Fibroblast of lung (primary cell): ENCODE measurements around the gene ILF2.

Experiments
- CTCF ChIP-seq, 2 donors: IDR thresholded peaks in 1 of 2; conservative IDR thresholded peaks in 1 of 2; 1 replicate in 1 of 2; 2 replicates in 1 of 2; pipeline ENCODE4 v1.5.1; 2011 to 2012; ENCODE audit warnings: low read length in 2 of 2, control low read depth in 1 of 2, inconsistent platforms in 1 of 2, low read depth in 1 of 2, mild to moderate bottlenecking in 1 of 2
- EZH2 ChIP-seq: IDR thresholded peaks from 2 replicates; pipeline ENCODE4 v1.5.1; 2012; ENCODE audit warnings: low read length, control low read depth, mild to moderate bottlenecking; ENCODE audit errors: missing control alignments

- TF ChIP-seq CTCF (conservative IDR thresholded peaks at IDR 0.05 in 1 of 2, IDR thresholded peaks at IDR 0.05 in 1 of 2; ENCODE audit: low read depth in 1 of 2, low read length in 2 of 2) (no peak), EZH2 (no peak)
These were observed 51.6 kb downstream of the ILF2 start for GRCh38 chr1:153619171-153619570.
